ENCODE data around the gene ITPA. TPM values are rescaled to one million over a fixed set of nuclear protein-coding genes. Genes with fewer than 3 reads are reported as not detected.

The ITPA gene
- total and polyA plus RNA-seq, 2 of the 13 experiments (the other 11 are each of a cell fraction or from before 2014, with no cell fraction given): 60.1 to 103 TPM

DNA sequence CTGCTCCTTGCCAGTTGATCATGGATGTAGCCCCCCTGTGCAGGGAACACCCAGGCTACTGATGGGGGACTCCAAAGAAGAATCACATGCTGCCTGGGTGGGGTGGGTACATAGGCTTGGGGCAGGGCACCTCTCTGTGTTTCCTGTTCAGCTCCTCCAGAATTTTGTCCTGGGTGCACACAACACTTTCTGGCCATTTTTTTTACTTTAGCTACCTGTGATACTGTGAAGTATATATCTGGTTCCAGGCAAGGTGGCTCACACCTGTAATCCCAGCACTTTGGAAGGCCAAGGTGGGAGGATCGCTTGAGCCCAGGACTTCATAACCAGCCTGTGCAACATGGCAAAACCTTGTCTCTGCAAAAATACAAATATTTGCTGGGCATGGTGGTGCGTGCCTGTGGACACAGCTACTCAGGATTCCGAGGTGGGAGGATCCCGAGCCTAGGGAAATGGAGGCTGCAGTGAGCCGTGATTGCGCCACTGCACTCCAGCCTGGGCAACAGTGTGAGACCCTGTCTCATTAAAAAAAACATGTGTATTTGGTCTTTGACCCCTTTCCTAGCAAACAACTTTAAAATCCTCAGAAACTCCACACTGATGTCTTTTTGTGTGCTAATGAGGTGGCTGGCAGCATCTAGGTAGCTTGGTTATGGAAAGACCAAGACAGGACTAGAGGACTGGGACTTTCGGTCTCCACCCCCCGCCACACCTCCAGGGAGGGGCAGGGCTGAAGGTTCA is 15.6 kb downstream of the ITPA start (continued):
- peak; percentile 88 for TF ChIP-seq ZNF747 (CRISPR knock-in tag; IDR thresholded peaks at IDR 0.05; ENCODE audit: borderline replicate concordance)
- TF ChIP-seq ZBTB8A (CRISPR knock-in tag; IDR thresholded peaks at IDR 0.05; ENCODE audit: borderline replicate concordance, low read depth): no peak
- TF ChIP-seq ZSCAN25 (CRISPR knock-in tag; IDR thresholded peaks at IDR 0.05): no peak
- no peak for TF ChIP-seq SRF (IDR thresholded peaks at IDR 0.05; ENCODE audit: low read depth, low read length)
- 0 out of 2 replicates have a peak, but pooled peaks have one; percentile 31 for TF ChIP-seq ZBTB49 (CRISPR knock-in tag; IDR thresholded peaks at IDR 0.05; ENCODE audit: borderline replicate concordance)
- TF ChIP-seq MAFK (conservative IDR thresholded peaks at IDR 0.05 in 1 of 2, IDR thresholded peaks at IDR 0.05 in 1 of 2; ENCODE audit: low read length in 2 of 2): no peak
- TF ChIP-seq, protein P1, sequence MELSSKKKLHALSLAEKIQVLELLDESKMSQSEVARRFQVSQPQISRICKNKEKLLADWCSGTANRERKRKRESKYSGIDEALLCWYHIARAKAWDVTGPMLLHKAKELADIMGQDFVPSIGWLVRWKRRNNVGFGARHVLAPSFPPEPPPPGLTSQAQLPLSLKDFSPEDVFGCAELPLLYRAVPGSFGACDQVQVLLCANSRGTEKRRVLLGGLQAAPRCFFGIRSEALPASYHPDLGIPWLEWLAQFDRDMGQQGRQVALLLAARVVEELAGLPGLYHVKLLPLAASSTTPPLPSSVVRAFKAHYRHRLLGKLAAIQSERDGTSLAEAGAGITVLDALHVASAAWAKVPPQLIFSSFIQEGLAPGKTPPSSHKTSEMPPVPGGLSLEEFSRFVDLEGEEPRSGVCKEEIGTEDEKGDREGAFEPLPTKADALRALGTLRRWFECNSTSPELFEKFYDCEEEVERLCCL (CRISPR knock-in tag; IDR thresholded peaks at IDR 0.05; ENCODE audit: borderline replicate concordance): no peak
- TF ChIP-seq REL (CRISPR knock-in tag; conservative IDR thresholded peaks at IDR 0.05): 0 out of 2 replicates have a peak, but pooled peaks have one; percentile 25
- peak; percentile 80 for TF ChIP-seq SKIL (CRISPR knock-in tag; IDR thresholded peaks at IDR 0.05; ENCODE audit: borderline replicate concordance)
- TF ChIP-seq KAT2B (IDR thresholded peaks at IDR 0.05; ENCODE audit: borderline replicate concordance, low read depth, low read length): no peak
- TF ChIP-seq MYNN (CRISPR knock-in tag; IDR thresholded peaks at IDR 0.05; ENCODE audit: low read depth): 0 out of 2 replicates have a peak, but pooled peaks have one; percentile 76
- TF ChIP-seq, protein P2, sequence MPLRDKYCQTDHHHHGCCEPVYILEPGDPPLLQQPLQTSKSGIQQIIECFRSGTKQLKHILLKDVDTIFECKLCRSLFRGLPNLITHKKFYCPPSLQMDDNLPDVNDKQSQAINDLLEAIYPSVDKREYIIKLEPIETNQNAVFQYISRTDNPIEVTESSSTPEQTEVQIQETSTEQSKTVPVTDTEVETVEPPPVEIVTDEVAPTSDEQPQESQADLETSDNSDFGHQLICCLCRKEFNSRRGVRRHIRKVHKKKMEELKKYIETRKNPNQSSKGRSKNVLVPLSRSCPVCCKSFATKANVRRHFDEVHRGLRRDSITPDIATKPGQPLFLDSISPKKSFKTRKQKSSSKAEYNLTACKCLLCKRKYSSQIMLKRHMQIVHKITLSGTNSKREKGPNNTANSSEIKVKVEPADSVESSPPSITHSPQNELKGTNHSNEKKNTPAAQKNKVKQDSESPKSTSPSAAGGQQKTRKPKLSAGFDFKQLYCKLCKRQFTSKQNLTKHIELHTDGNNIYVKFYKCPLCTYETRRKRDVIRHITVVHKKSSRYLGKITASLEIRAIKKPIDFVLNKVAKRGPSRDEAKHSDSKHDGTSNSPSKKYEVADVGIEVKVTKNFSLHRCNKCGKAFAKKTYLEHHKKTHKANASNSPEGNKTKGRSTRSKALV (CRISPR knock-in tag; IDR thresholded peaks at IDR 0.05): peak; percentile 76; the same call in 1 of the 2 replicates
- TF ChIP-seq NFIB (CRISPR knock-in tag; IDR thresholded peaks at IDR 0.05; ENCODE audit: borderline replicate concordance): no peak

Measured in HepG2 (cell line).